Liver (tissue), 9 donors: Measurements from ENCODE around the gene RBBP6. TPM values are rescaled to one million over a fixed set of nuclear protein-coding genes. Genes with fewer than 3 reads are reported as not detected.

ENCODE experiments used
- DNase-seq: peaks from one replicate; pipeline ENCODE4 v3.0.0-alpha.2; 2017; ENCODE audit warnings: low spot score
- H3K27ac ChIP-seq, 2 donors: one replicate each; pipeline ENCODE4 v1.7.0; 2013; ENCODE audit warnings: inconsistent platforms in 2 of 2, low read length in 2 of 2, control low read depth in 1 of 2, low read depth in 1 of 2, mild to moderate bottlenecking in 1 of 2
- H3K27me3 ChIP-seq, 4 donors: one replicate each; pipeline versions ENCODE4 v1.6.1 to v1.7.0; 2013; ENCODE audit warnings: low read length in 3 of 4, inconsistent platforms in 1 of 4, mild to moderate bottlenecking in 1 of 4, moderate library complexity in 1 of 4; ENCODE audit not compliant: control insufficient read depth in 4 of 4, insufficient read depth in 4 of 4
- H3K36me3 ChIP-seq, 4 donors: one replicate each; pipeline versions ENCODE4 v1.6.1 to v1.7.0; 2013; ENCODE audit warnings: low read length in 3 of 4, mild to moderate bottlenecking in 3 of 4, low read depth in 1 of 4, moderate library complexity in 1 of 4; ENCODE audit not compliant: control insufficient read depth in 4 of 4, insufficient read depth in 3 of 4
- H3K4me1 ChIP-seq, 4 donors: one replicate each; pipeline versions ENCODE4 v1.6.1 to v1.7.0; 2013; ENCODE audit warnings: low read length in 3 of 4, mild to moderate bottlenecking in 3 of 4, moderate library complexity in 1 of 4; ENCODE audit not compliant: control insufficient read depth in 4 of 4, insufficient read depth in 4 of 4
- H3K4me3 ChIP-seq, 3 donors: one replicate each; pipeline versions ENCODE4 v1.6.1 to v1.7.0; 2013; ENCODE audit warnings: low read length in 3 of 3, control low read depth in 1 of 3, low read depth in 1 of 3, mild to moderate bottlenecking in 1 of 3
- H3K9ac ChIP-seq, 2 donors: one replicate each; pipeline ENCODE4 v1.7.0; 2013; ENCODE audit warnings: low read length in 2 of 2, mild to moderate bottlenecking in 2 of 2, moderate library complexity in 2 of 2, control low read depth in 1 of 2, low read depth in 1 of 2
- H3K9me3 ChIP-seq, 4 donors: one replicate each; pipeline versions ENCODE4 v1.6.1 to v1.7.0; 2013; ENCODE audit warnings: low read length in 3 of 4; ENCODE audit not compliant: control insufficient read depth in 4 of 4
- ATF3 ChIP-seq: IDR thresholded peaks from 2 replicates; pipeline ENCODE4 v1.6.1; 2016; ENCODE audit warnings: antibody characterized with exemption
- CTCF ChIP-seq: fragments of 150-350 bp; IDR thresholded peaks from 2 replicates; pipeline ENCODE4 v1.5.1; 2017; ENCODE audit warnings: improper control_type of control experiment, low read depth, low read length; ENCODE audit not compliant: missing input control
- EGR1 ChIP-seq, 2 donors: IDR thresholded peaks; 2 replicates each; pipeline ENCODE4 v1.6.1; 2016 to 2018; ENCODE audit warnings: antibody characterized with exemption in 2 of 2, low read depth in 2 of 2
- FOXA1 ChIP-seq: IDR thresholded peaks from 2 replicates; pipeline ENCODE4 v1.6.1; 2016; ENCODE audit warnings: antibody characterized with exemption
- GABPA ChIP-seq, 2 donors: IDR thresholded peaks in 1 of 2; conservative IDR thresholded peaks in 1 of 2; 2 replicates each; pipeline ENCODE4 v1.6.1; 2016; ENCODE audit warnings: antibody characterized with exemption in 2 of 2, mild to moderate bottlenecking in 1 of 2, moderate library complexity in 1 of 2
- HNF4A ChIP-seq, 2 donors: conservative IDR thresholded peaks; 2 replicates each; pipeline ENCODE4 v1.6.1; 2016; ENCODE audit warnings: antibody characterized with exemption in 2 of 2, mild to moderate bottlenecking in 2 of 2
- JUND ChIP-seq, 2 donors: IDR thresholded peaks; 2 replicates each; pipeline ENCODE4 v1.6.1; 2016; ENCODE audit warnings: antibody characterized with exemption in 2 of 2
- MAX ChIP-seq: IDR thresholded peaks from 2 replicates; pipeline ENCODE4 v1.6.1; 2016; ENCODE audit warnings: antibody characterized with exemption
- RAD21 ChIP-seq, 2 donors: IDR thresholded peaks; 2 replicates each; pipeline ENCODE4 v1.6.1; 2016; ENCODE audit warnings: antibody characterized with exemption in 2 of 2, mild to moderate bottlenecking in 2 of 2
- SP1 ChIP-seq: IDR thresholded peaks from 2 replicates; pipeline ENCODE4 v1.6.1; 2018; ENCODE audit warnings: antibody characterized with exemption, mild to moderate bottlenecking
- YY1 ChIP-seq: IDR thresholded peaks from 2 replicates; pipeline ENCODE4 v1.6.1; 2016; ENCODE audit warnings: antibody characterized with exemption, mild to moderate bottlenecking
- ZBTB33 ChIP-seq: IDR thresholded peaks from 2 replicates; pipeline ENCODE4 v1.6.1; 2016; ENCODE audit warnings: antibody characterized with exemption
- WGBS: extraction: QIAGEN DNeasy Blood & Tissue Kit; methylation state at CpG from one replicate; pipeline ENCODE4 v1.1.7; 2013; 5-methylcytosine and 5-hydroxymethylcytosine counted together
- polyA plus RNA-seq, 2 donors: library from polyadenylated mRNA; stranded (reverse) in 1 of 2; unstranded in 1 of 2; fragments of 200-250 nt in 1 of 2; fragments of >200 nt in 1 of 2; fragmentation: Nextera tagmentation in 1 of 2; extraction: Ambion mirVana in 1 of 2; gene quantifications; one replicate each; pipeline versions ENCODE4 v1.2.1 to v1.2.3, GENCODE V29; 2013 to 2015
- total RNA-seq, 2 donors: library from RNA; depleted of rRNA; stranded (reverse); fragments of >200 nt; gene quantifications; one replicate each; pipeline ENCODE4 v1.2.3, GENCODE V29; 2014
- donor health status: healthy.
- donor health status: healthy.
- donor health status: healthy.
- donor health status: healthy.
- donor health status: healthy.

The RBBP6 gene
- total and polyA plus RNA-seq, 4 donors = 8.1 to 35.8 (median 11.8) TPM

- TF ChIP-seq ATF3 = no peak
Measured at GRCh38 chr16:24577167-24577566, 37.8 kb downstream of the RBBP6 start (continued).

GRCh38 chr16:24580665-24581064, 41.3 kb downstream of the RBBP6 start:
- 80% methylated on average over 5 of the region's 5 CpGs for WGBS
- Histone ChIP-seq H3K4me1 (no peaks in the 10 kb centered on the region), H3K9me3 (no peaks in the 10 kb centered on the region)

GRCh38 chr16:24583494-24583893, 44.1 kb downstream of the RBBP6 start:
- DNase-seq = no peak
- no peak for TF ChIP-seq MAX
- 69% methylated on average over 5 of the region's 5 CpGs for WGBS

More at GRCh38 chr16:24580665-24581064, 41.3 kb downstream of the RBBP6 start:
- TF ChIP-seq RAD21 (IDR thresholded peaks at IDR 0.05) (peak; percentile 68 to 69), HNF4A (conservative IDR thresholded peaks at IDR 0.05) (no peak), EGR1 (IDR thresholded peaks at IDR 0.05; ENCODE audit: low read depth in 2 of 2) (no peak), ZBTB33 (no peak), CTCF (peak; percentile 29)
- Histone ChIP-seq H3K4me3 (no peak overlapping the region), H3K27ac (no peak overlapping the region), H3K27me3 (no peaks in the 10 kb centered on the region), H3K36me3 (no peaks in the 10 kb centered on the region), H3K9ac (no peak overlapping the region)
- no peak for DNase-seq

GRCh38 chr16:24589997-24590396, 50.6 kb downstream of the RBBP6 start:
- H3K27ac ChIP-seq = no peak overlapping the region
- TF ChIP-seq SP1 (no peak), GABPA (IDR thresholded peaks at IDR 0.05 in 1 of 2, conservative IDR thresholded peaks at IDR 0.05 in 1 of 2) (no peak), YY1 (no peak), ZBTB33 (no peak), JUND (IDR thresholded peaks at IDR 0.05) (no peak), FOXA1 (no peak), HNF4A (conservative IDR thresholded peaks at IDR 0.05) (no peak)
- no peaks in the 10 kb centered on the region for H3K9me3 ChIP-seq
- no peaks in the 10 kb centered on the region for H3K27me3 ChIP-seq
- DNase-seq = no peak
- WGBS = 61% methylated on average over 1 of the region's 1 CpG
- H3K4me3 ChIP-seq = no peak overlapping the region
- no peaks in the 10 kb centered on the region for H3K36me3 ChIP-seq
- no peaks in the 10 kb centered on the region for H3K4me1 ChIP-seq
- H3K9ac ChIP-seq = no peak overlapping the region

More at GRCh38 chr16:24583494-24583893, 44.1 kb downstream of the RBBP6 start:
- Histone ChIP-seq H3K27me3 (no peaks in the 10 kb centered on the region), H3K9me3 (no peaks in the 10 kb centered on the region), H3K4me1 (no peaks in the 10 kb centered on the region), H3K36me3 (no peaks in the 10 kb centered on the region), H3K9ac (no peak overlapping the region), H3K27ac (no peak overlapping the region), H3K4me3 (no peak overlapping the region)
